Nasal cavity respiratory epithelium epithelial cell of viscerocranial mucosa (primary cell): ENCODE data around the gene STAP1. TPM values are rescaled to one million over a fixed set of nuclear protein-coding genes. Genes with fewer than 3 reads are reported as not detected.

ENCODE experiments used
- total RNA-seq: library from RNA; depleted of rRNA; stranded (reverse); fragments of >200 nt; gene quantifications from 2 replicates; pipeline ENCODE4 v1.2.3, GENCODE V29; 2014

The STAP1 gene
- not detected in 2 replicates for total RNA-seq

GRCh38 chr4:67558493-67558892 lies at the start of gene STAP1:
Gene STAP1 (plus strand): TSS chr4:67558727. CDS start chr4:67558810, 83 bp downstream.

GRCh38 chr4:67545199-67546003 lies 13.1 kb upstream of the STAP1 start, which contains the start of gene CENPC:
Gene CENPC (minus strand): TSS chr4:67545503. CDS start chr4:67545355, 148 bp downstream.

Other genes with a start within 250 kb of the STAP1 start
- 6.8 and 10.8 TPM in 2 replicates for gene CENPC, start 13.2 kb upstream of the STAP1 start, total RNA-seq
- gene UBA6, start 142.4 kb downstream of the STAP1 start, total RNA-seq = 108 and 168 TPM in 2 replicates
- gene GNRHR, start 195.7 kb downstream of the STAP1 start, total RNA-seq = under 0.01 and 0.07 TPM in 2 replicates